Subcutaneous adipose tissue (tissue), 4 donors: Measurements from ENCODE around the gene KIF26B. TPM values are rescaled to one million over a fixed set of nuclear protein-coding genes. Genes with fewer than 3 reads are reported as not detected.

Experiments used
- CTCF ChIP-seq: fragments of 450-650 bp; IDR thresholded peaks from one replicate; pipeline ENCODE4 v1.5.1; 2016; ENCODE audit warnings: low read depth, mild to moderate bottlenecking, control low read depth, antibody characterized with exemption, moderate library complexity
- total RNA-seq, 4 donors: library from RNA; depleted of rRNA; stranded (reverse); fragments of >200 nt; gene quantifications; one replicate each; pipeline ENCODE4 v1.1.0, GENCODE V29; 2016

Gene KIF26B
- total RNA-seq, 4 donors from 2014 or later = under 0.01 to 0.16 (median under 0.01) TPM

DNA sequence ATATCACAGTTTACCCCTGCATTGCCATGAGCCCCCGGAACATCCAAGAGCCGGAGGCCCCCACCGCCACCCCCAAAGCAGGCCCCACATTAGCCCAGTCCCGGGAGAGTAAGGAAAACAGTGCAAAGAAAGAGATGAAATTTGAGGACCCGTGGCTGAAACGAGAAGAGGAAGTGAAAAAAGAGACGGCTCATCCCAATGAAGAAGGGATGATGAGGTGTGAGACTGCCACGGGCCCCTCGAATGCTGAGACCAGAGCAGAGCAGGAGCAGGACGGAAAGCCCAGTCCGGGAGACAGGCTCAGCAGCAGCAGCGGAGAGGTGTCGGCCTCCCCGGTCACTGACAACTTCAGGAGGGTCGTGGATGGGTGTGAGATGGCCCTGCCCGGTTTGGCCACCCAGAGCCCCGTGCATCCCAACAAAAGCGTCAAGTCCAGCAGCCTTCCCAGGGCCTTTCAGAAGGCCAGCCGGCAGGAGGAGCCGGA lies 532.4 kb downstream of the KIF26B start:
- no peak for TF ChIP-seq CTCF

DNA sequence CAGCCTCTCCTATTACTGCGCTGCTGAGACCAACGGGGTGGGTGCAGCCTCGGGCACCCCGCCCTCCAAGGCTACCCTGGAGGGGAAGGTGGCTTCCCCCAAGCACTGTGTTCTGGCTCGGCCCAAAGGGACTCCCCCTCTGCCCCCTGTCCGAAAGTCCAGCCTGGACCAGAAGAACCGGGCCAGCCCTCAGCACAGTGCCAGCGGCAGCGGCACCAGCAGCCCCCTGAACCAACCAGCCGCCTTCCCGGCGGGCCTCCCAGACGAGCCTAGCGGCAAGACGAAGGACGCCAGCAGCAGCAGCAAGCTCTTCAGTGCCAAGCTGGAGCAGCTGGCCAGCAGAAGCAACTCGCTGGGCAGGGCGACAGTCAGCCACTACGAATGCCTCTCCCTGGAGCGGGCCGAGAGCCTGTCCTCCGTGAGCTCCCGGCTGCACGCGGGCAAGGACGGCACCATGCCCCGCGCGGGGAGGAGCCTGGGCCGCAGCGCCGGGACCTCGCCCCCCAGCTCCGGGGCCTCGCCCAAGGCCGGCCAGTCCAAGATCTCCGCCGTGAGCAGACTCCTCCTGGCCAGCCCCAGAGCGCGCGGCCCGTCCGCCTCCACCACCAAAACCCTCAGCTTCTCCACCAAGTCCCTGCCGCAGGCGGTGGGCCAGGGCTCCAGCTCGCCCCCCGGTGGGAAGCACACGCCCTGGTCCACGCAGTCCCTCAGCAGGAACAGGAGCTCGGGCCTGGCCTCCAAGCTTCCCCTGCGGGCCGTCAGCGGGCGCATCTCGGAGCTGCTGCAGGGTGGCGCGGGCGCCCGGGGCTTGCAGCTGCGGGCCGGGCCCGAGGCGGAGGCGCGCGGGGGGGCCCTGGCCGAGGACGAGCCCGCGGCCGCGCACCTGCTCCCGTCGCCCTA lies 533.1 kb downstream of the KIF26B start:
- no peak for TF ChIP-seq CTCF

DNA sequence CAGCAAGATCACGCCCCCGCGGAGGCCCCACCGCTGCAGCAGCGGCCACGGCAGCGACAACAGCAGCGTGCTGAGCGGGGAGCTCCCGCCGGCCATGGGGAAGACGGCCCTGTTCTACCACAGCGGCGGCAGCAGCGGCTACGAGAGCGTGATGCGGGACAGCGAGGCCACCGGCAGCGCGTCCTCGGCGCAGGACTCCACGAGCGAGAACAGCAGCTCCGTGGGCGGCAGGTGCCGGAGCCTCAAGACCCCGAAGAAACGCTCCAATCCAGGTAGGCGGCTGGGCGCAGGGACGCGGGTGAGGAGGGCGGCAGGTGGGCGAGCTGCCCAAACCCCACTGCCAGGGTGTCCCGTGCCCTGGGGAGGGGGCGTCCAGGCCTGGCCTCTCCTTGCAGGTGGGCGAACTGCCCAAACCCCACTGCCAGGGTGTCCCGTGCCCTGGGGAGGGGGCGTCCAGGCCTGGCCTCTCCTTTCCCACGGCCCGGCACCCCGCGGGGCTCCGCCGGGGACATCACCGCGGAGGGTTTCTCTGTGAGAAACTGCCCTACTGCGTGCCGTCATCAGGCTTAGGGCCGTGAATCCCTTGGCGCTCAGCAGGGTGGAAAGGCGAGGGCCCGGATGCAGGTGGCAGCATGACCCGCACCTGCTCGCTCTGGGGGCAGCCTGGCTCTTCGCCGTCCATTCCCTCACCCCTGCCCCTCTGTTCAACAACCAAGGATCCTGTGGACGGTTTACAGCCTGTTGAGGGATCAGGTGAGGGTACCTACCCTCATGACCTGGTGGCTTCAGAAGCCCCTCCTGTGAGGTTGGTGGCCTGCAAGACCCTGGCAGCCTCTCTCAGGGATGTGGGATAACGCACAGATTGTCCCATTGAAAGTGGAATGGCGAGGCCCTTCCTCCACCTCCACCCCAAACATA lies 534.0 kb downstream of the KIF26B start:
- TF ChIP-seq CTCF = no peak

GRCh38 chr1:245690156-245690690 lies 535.4 kb downstream of the KIF26B start:
- no peak for TF ChIP-seq CTCF

DNA sequence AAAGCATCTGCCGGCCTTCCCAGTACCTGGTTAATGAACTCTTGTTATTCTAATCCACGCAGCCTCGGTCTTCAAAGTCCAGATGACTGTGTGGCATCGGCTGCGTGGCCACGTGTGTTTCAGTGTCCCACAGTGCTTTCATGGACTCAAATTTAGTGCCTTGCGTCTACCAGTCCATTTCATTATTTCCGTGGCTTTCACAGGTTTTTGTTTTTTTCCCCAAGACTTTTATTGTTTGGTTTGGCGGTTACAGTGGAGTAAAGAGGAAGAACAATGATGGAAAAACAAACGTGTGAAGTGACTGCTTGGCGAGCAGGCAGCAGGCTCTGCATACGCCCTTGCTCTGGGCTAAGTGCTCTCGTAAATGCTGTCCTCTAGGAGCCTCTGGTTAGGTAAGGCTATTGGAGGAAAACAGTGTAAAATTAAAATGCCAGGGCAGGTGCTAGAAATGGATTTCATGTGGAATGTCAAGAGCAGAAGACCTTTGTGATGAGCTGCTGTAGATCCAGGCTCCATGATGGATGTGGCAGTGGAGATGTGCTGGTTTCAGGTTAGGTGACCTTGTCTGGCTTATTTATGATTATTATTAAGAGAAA lies 536.3 kb downstream of the KIF26B start:
- TF ChIP-seq CTCF = no peak

GRCh38 chr1:245691897-245692296 lies 537.1 kb downstream of the KIF26B start:
- TF ChIP-seq CTCF = no peak
